A549 (cell line): ENCODE measurements around the gene XPOT. TPM values are rescaled to one million over a fixed set of nuclear protein-coding genes. Genes with fewer than 3 reads are reported as not detected.

ENCODE experiments used
- ATAC-seq, 2 experiments: fragments of 200-7000 bp in 1 of 2; fragments of >200 bp in 1 of 2; cut with Nextera tagmentation in 1 of 2; cut with Tn5 transposase in 1 of 2; 3 replicates each; pipeline versions ENCODE4 v1.8.0 to v1.9.1; 2018 to 2020; ENCODE audit warnings: mild to moderate bottlenecking in 1 of 2, moderate library complexity in 1 of 2
- CTCF ChIA-PET: fragments of 300-600 bp; sonication (Branson Sonifier 250); formaldehyde crosslinking; extraction: SDS; loops from one replicate; lab custom pipeline; 2021; ENCODE audit warnings: antibody characterized with exemption, inconsistent platforms; lab: Yijun Ruan, JAX
- POLR2A ChIA-PET: fragments of 350-600 bp; formaldehyde crosslinking; extraction: SDS; loops from one replicate; lab custom pipeline; 2021; ENCODE audit warnings: antibody characterized with exemption, inconsistent platforms; lab: Yijun Ruan, JAX
- DNase-seq, 2 experiments: peaks; one replicate each; pipeline versions ENCODE4 v3.0.0 to v3.0.0-alpha.2; 2011 to 2016; ENCODE audit warnings: low read depth in 1 of 2, low spot score in 1 of 2
- FAIRE-seq: peaks from 2 replicates; lab custom pipeline; 2011; peaks lifted over from hg19 to GRCh38; lab: Jason Lieb, UNC
- H3K27ac ChIP-seq, 2 experiments: fragments of >200 bp; sonication (Bioruptor Twin); formaldehyde crosslinking; 3 replicates each; pipeline ENCODE4 v1.5.1; 2016 to 2017
- H3K4me1 ChIP-seq: fragments of >200 bp; sonication (Bioruptor Twin); formaldehyde crosslinking; 3 replicates; pipeline ENCODE4 v1.6.1; 2016
- H3K4me2 ChIP-seq: fragments of >200 bp; sonication (Bioruptor Twin); formaldehyde crosslinking; 3 replicates; pipeline ENCODE4 v1.6.1; 2016
- H3K4me3 ChIP-seq: fragments of >200 bp; sonication (Bioruptor Twin); formaldehyde crosslinking; 3 replicates; pipeline ENCODE4 v1.5.1; 2016
- H3K9me3 ChIP-seq: fragments of >200 bp; sonication (Bioruptor Twin); formaldehyde crosslinking; 3 replicates; pipeline ENCODE4 v1.6.1; 2016
- BCL3 ChIP-seq: fragments of >200 bp; sonication (Bioruptor Twin); formaldehyde crosslinking; IDR thresholded peaks from 3 replicates; pipeline ENCODE4 v1.6.1; 2016
- BHLHE40 ChIP-seq: IDR thresholded peaks from 2 replicates; pipeline ENCODE4 v1.6.1; 2012; ENCODE audit warnings: low read depth, low read length, inconsistent platforms
- CHD2 ChIP-seq: fragments of 150-350 bp; IDR thresholded peaks from 2 replicates; pipeline ENCODE4 v1.6.1; 2014; ENCODE audit warnings: low read length; ENCODE audit not compliant: partially characterized antibody
- E2F6 ChIP-seq: IDR thresholded peaks from 2 replicates; pipeline ENCODE4 v1.6.1; 2012; ENCODE audit warnings: low read depth, borderline replicate concordance
- EHF ChIP-seq: fragments of 250-450 bp; sonication (Bioruptor Pico); IDR thresholded peaks from 2 replicates; pipeline ENCODE4 v1.5.0; 2020; ENCODE audit warnings: mild to moderate bottlenecking
- EHMT2 ChIP-seq: fragments of 200-600 bp; sonication (generic); IDR thresholded peaks from 2 replicates; pipeline ENCODE4 v1.6.1; 2016; ENCODE audit warnings: antibody characterized with exemption, low read depth, mild to moderate bottlenecking, moderate library complexity
- ESRRA ChIP-seq: fragments of 150-350 bp; IDR thresholded peaks from 2 replicates; pipeline ENCODE4 v1.6.1; 2014; ENCODE audit warnings: mild to moderate bottlenecking, low read length, borderline replicate concordance
- FOSL2 ChIP-seq, 2 experiments: fragments of 450-650 bp in 1 of 2; fragments of >200 bp in 1 of 2; sonication (Bioruptor Twin) in 1 of 2; formaldehyde crosslinking; IDR thresholded peaks; 2 replicates each; pipeline versions ENCODE4 v1.5.0 to v1.6.1; 2016 to 2020; ENCODE audit warnings: mild to moderate bottlenecking in 1 of 2, moderate library complexity in 1 of 2
- HDAC2 ChIP-seq: fragments of 200-600 bp; sonication (generic); IDR thresholded peaks from 2 replicates; pipeline ENCODE4 v1.6.1; 2016
- HES2 ChIP-seq: fragments of >200 bp; sonication (Bioruptor Twin); formaldehyde crosslinking; IDR thresholded peaks from 2 replicates; pipeline ENCODE4 v1.6.1; 2016
- HMGXB4 ChIP-seq: fragments of 250-450 bp; sonication (Bioruptor Pico); IDR thresholded peaks from 2 replicates; pipeline ENCODE4 v1.5.0; 2021; ENCODE audit warnings: mild to moderate bottlenecking, moderate library complexity, borderline replicate concordance
- HOXB13 ChIP-seq: fragments of 250-450 bp; sonication (Bioruptor Pico); IDR thresholded peaks from 2 replicates; pipeline ENCODE4 v1.5.0; 2020; ENCODE audit warnings: low read depth, mild to moderate bottlenecking, moderate library complexity
- JUN ChIP-seq, 2 experiments: fragments of >200 bp; sonication (Bioruptor Twin); formaldehyde crosslinking; IDR thresholded peaks; 2 replicates in 1 of 2; 3 replicates in 1 of 2; pipeline ENCODE4 v1.6.1; 2016 to 2017
- JUNB ChIP-seq: fragments of >200 bp; sonication (Bioruptor Twin); formaldehyde crosslinking; IDR thresholded peaks from 2 replicates; pipeline ENCODE4 v1.6.1; 2016
- KDM1A ChIP-seq: fragments of 200-600 bp; sonication (generic); IDR thresholded peaks from 2 replicates; pipeline ENCODE4 v1.6.1; 2016; ENCODE audit warnings: low read depth, mild to moderate bottlenecking
- KDM5A ChIP-seq: fragments of 200-600 bp; sonication (generic); IDR thresholded peaks from 2 replicates; pipeline ENCODE4 v1.6.1; 2016; ENCODE audit warnings: antibody characterized with exemption, mild to moderate bottlenecking
- MAFK ChIP-seq: fragments of 450-650 bp; IDR thresholded peaks from 2 replicates; pipeline ENCODE4 v1.6.1; 2014; ENCODE audit not compliant: partially characterized antibody
- MAX ChIP-seq: IDR thresholded peaks from 2 replicates; pipeline ENCODE4 v1.6.1; 2012
- NFE2L2 ChIP-seq: fragments of 150-350 bp; conservative IDR thresholded peaks from 2 replicates; pipeline ENCODE4 v1.6.1; 2014; ENCODE audit warnings: low read length
- NR3C1 ChIP-seq: fragments of >200 bp; sonication (Bioruptor Twin); formaldehyde crosslinking; IDR thresholded peaks from 3 replicates; pipeline ENCODE4 v1.6.1; 2017
- PHF8 ChIP-seq: fragments of 200-600 bp; sonication (generic); IDR thresholded peaks from 2 replicates; pipeline ENCODE4 v1.6.1; 2016; ENCODE audit warnings: low read depth, mild to moderate bottlenecking, antibody characterized with exemption, moderate library complexity, borderline replicate concordance
- POLR2AphosphoS2 ChIP-seq: conservative IDR thresholded peaks from 2 replicates; pipeline ENCODE4 v1.6.1; 2012; ENCODE audit warnings: low read length, improper control_type of control experiment, inconsistent platforms
- RAD21 ChIP-seq, 2 experiments: fragments of >200 bp in 1 of 2; sonication (Bioruptor Twin) in 1 of 2; formaldehyde crosslinking in 1 of 2; IDR thresholded peaks in 1 of 2; conservative IDR thresholded peaks in 1 of 2; 2 replicates in 1 of 2; 3 replicates in 1 of 2; pipeline ENCODE4 v1.6.1; 2012 to 2018; ENCODE audit warnings: inconsistent platforms in 1 of 2
- RARB ChIP-seq: fragments of 250-450 bp; sonication (Bioruptor Pico); IDR thresholded peaks from 2 replicates; pipeline ENCODE4 v1.8.0; 2021; ENCODE audit warnings: mild to moderate bottlenecking, moderate library complexity
- RCOR1 ChIP-seq: fragments of 150-350 bp; IDR thresholded peaks from 2 replicates; pipeline ENCODE4 v1.6.1; 2014; ENCODE audit warnings: antibody characterized with exemption, low read length, low read depth
- RFX5 ChIP-seq: fragments of 450-650 bp; IDR thresholded peaks from 2 replicates; pipeline ENCODE4 v1.7.1; 2014; ENCODE audit warnings: antibody characterized with exemption, mild to moderate bottlenecking, moderate library complexity
- RNF2 ChIP-seq: fragments of 200-600 bp; sonication (generic); IDR thresholded peaks from 2 replicates; pipeline ENCODE4 v1.6.1; 2016; ENCODE audit warnings: low read depth, mild to moderate bottlenecking, antibody characterized with exemption, moderate library complexity, borderline replicate concordance
- SREBF2 ChIP-seq: fragments of 450-650 bp; IDR thresholded peaks from 2 replicates; pipeline ENCODE4 v1.6.1; 2014; ENCODE audit warnings: mild to moderate bottlenecking, moderate library complexity
- TP53 ChIP-seq: fragments of 250-450 bp; sonication (Bioruptor Pico); IDR thresholded peaks from 2 replicates; pipeline ENCODE4 v1.5.0; 2021; ENCODE audit warnings: mild to moderate bottlenecking, moderate library complexity
- ZC3H11A ChIP-seq: fragments of 450-650 bp; IDR thresholded peaks from 2 replicates; pipeline ENCODE4 v1.6.1; 2014; ENCODE audit warnings: antibody characterized with exemption, mild to moderate bottlenecking
- ZFP36 ChIP-seq: fragments of 450-650 bp; IDR thresholded peaks from 2 replicates; pipeline ENCODE4 v1.6.1; 2014; ENCODE audit warnings: borderline replicate concordance; ENCODE audit not compliant: partially characterized antibody
- ZSCAN20 ChIP-seq: fragments of 250-450 bp; sonication (Bioruptor Pico); IDR thresholded peaks from 2 replicates; pipeline ENCODE4 v1.8.0; 2022; ENCODE audit warnings: mild to moderate bottlenecking, moderate library complexity
- WGBS: methylation state at CpG from one replicate; pipeline ENCODE4 v1.1.6; 2017; ENCODE audit errors: missing lambda C conversion rate; 5-methylcytosine and 5-hydroxymethylcytosine counted together
- polyA plus RNA-seq, 4 experiments: library from polyadenylated mRNA; depleted of rRNA in 3 of 4; stranded (reverse); fragments of >200 nt; fragmentation: RNase III in 1 of 4; extraction: RNeasy Plus Mini Kit Qiagen cat#74134 plus additional on column Dnase treatment in 1 of 4; gene quantifications; 2 replicates in 3 of 4; 3 replicates in 1 of 4; pipeline ENCODE4 v1.2.3, GENCODE V29; 2011 to 2017

The XPOT gene
- polyA plus RNA-seq, 2 of the 4 experiments (the other 2 are of a cell fraction) = 65.9 to 229 TPM

- no peak for ATAC-seq
These were observed 20.5 kb upstream of the XPOT start for GRCh38 chr12:64383675-64384074.

GRCh38 chr12:64385019-64385418 lies 19.2 kb upstream of the XPOT start:
- Histone ChIP-seq H3K27ac (no peak overlapping the region), H3K4me2 (no peak overlapping the region), H3K4me3 (no peak overlapping the region), H3K4me1 (no peaks in the 10 kb centered on the region), H3K9me3 (0 out of 3 replicates have a peak, but pooled peaks cover 8% of the 10 kb centered on the region)
- FAIRE-seq (no peak), DNase-seq (no peak), ATAC-seq (no peak)
- WGBS = 92% methylated on average over 3 of the region's 3 CpGs
- CTCF ChIA-PET = interaction anchor here (0.7 to 1.3 kb wide), 2 partner anchors 11 to 122 kb away, joined by 3 to 4 read pairs; no protein-coding TSS in a partner anchor
- TF ChIP-seq KDM1A (no peak), SREBF2 (no peak), FOSL2 (IDR thresholded peaks at IDR 0.05) (no peak), FOSL2 (CRISPR knock-in tag; IDR thresholded peaks at IDR 0.05) (no peak), ESRRA (no peak), NR3C1 (no peak), NFE2L2 (no peak), ZSCAN20 (no peak), MAFK (no peak), HOXB13 (CRISPR knock-in tag) (no peak), KDM5A (no peak), EHMT2 (no peak), RNF2 (no peak), E2F6 (no peak), ZC3H11A (no peak), JUNB (no peak), RCOR1 (no peak), HDAC2 (no peak), CHD2 (no peak), TP53 (CRISPR knock-in tag) (no peak), JUN (IDR thresholded peaks at IDR 0.05) (no peak)
- POLR2A ChIA-PET = interaction anchor here (0.7 kb wide), 1 partner anchor 9 kb away, joined by 3 read pairs; no protein-coding TSS in a partner anchor

More at GRCh38 chr12:64383675-64384074, 20.5 kb upstream of the XPOT start:
- FAIRE-seq = no peak
- CTCF ChIA-PET = interaction anchor here (1.1 kb wide), 1 partner anchor 557 kb away, joined by 3 read pairs; no protein-coding TSS in a partner anchor
- Histone ChIP-seq H3K27ac (no peak overlapping the region), H3K4me2 (no peak overlapping the region), H3K4me3 (no peak overlapping the region), H3K9me3 (0 out of 3 replicates have a peak, but pooled peaks cover 8% of the 10 kb centered on the region), H3K4me1 (no peaks in the 10 kb centered on the region)
- POLR2A ChIA-PET = no interaction called here
- WGBS = 57% methylated on average over 1 of the region's 1 CpG
- no peak for DNase-seq
- no peak for TF ChIP-seq HMGXB4 (CRISPR knock-in tag)
- TF ChIP-seq RARB (CRISPR knock-in tag) = no peak
- TF ChIP-seq EHF (CRISPR knock-in tag) = no peak
- no peak for TF ChIP-seq HES2
- no peak for TF ChIP-seq SREBF2
- TF ChIP-seq RAD21 (conservative IDR thresholded peaks at IDR 0.05 in 1 of 2, IDR thresholded peaks at IDR 0.05 in 1 of 2) = no peak
- no peak for TF ChIP-seq RFX5
- no peak for TF ChIP-seq POLR2AphosphoS2
- no peak for TF ChIP-seq MAX
- no peak for TF ChIP-seq PHF8
- TF ChIP-seq ZFP36 = no peak
- no peak for TF ChIP-seq NFE2L2
- TF ChIP-seq BHLHE40 = no peak
- TF ChIP-seq RNF2 = no peak
- TF ChIP-seq FOSL2 (IDR thresholded peaks at IDR 0.05) = no peak
- TF ChIP-seq FOSL2 (CRISPR knock-in tag; IDR thresholded peaks at IDR 0.05) = no peak
- no peak for TF ChIP-seq HDAC2
- TF ChIP-seq KDM5A = no peak
- no peak for TF ChIP-seq BCL3
